Heart left ventricle (tissue), 16 donors: ENCODE results near the gene LMAN2L. TPM values are rescaled to one million over a fixed set of nuclear protein-coding genes. Genes with fewer than 3 reads are reported as not detected.

Experiments used
- ATAC-seq, 4 donors: fragments of 200-7000 bp; cut with Tn5 transposase; one replicate each; pipeline ENCODE4 v1.9.1; 2020 to 2022; ENCODE audit warnings: moderate library complexity in 4 of 4, mild to moderate bottlenecking in 3 of 4, moderate number of reproducible peaks in 1 of 4
- DNase-seq, 5 donors: peaks; one replicate each; pipeline ENCODE4 v3.0.0-alpha.2; 2020
- H3K27ac ChIP-seq, 12 donors: fragments of 200-600 bp; sonication (generic) in 4 of 12; one replicate each; pipeline versions ENCODE4 v1.5.0 to v1.8.0; 2016 to 2022; ENCODE audit warnings: mild to moderate bottlenecking in 2 of 12
- H3K27me3 ChIP-seq, 9 donors: fragments of 200-600 bp; sonication (generic) in 2 of 9; one replicate each; pipeline versions ENCODE4 v1.5.1 to v1.8.0; 2016 to 2022; ENCODE audit warnings: mild to moderate bottlenecking in 3 of 9
- H3K36me3 ChIP-seq, 9 donors: fragments of 200-600 bp; sonication (generic) in 2 of 9; one replicate each; pipeline versions ENCODE4 v1.5.0 to v1.8.0; 2018 to 2022; ENCODE audit warnings: mild to moderate bottlenecking in 2 of 9
- H3K4me1 ChIP-seq, 12 donors: fragments of 200-600 bp; sonication (generic) in 4 of 12; one replicate each; pipeline versions ENCODE4 v1.5.0 to v1.8.0; 2016 to 2022; ENCODE audit warnings: mild to moderate bottlenecking in 3 of 12
- H3K4me3 ChIP-seq, 12 donors: fragments of 200-600 bp; sonication (generic) in 4 of 12; one replicate each; pipeline versions ENCODE4 v1.5.0 to v1.8.0; 2017 to 2022; ENCODE audit warnings: mild to moderate bottlenecking in 9 of 12, moderate library complexity in 4 of 12
- H3K9me3 ChIP-seq, 12 donors: fragments of 200-600 bp; sonication (generic) in 4 of 12; one replicate each; pipeline versions ENCODE4 v1.5.0 to v1.8.0; 2016 to 2022; ENCODE audit warnings: mild to moderate bottlenecking in 1 of 12
- CTCF ChIP-seq, 12 donors: fragments of 200-600 bp; sonication (generic) in 4 of 12; IDR thresholded peaks; one replicate each; pipeline versions ENCODE4 v1.5.0 to v1.8.0; 2018 to 2022; ENCODE audit warnings: antibody characterized with exemption in 12 of 12, mild to moderate bottlenecking in 5 of 12
- POLR2A ChIP-seq, 2 donors: fragments of 450-650 bp; IDR thresholded peaks; one replicate each; pipeline ENCODE4 v1.6.1; 2017; ENCODE audit warnings: antibody characterized with exemption in 2 of 2, mild to moderate bottlenecking in 2 of 2, moderate library complexity in 2 of 2
- WGBS, 4 donors: extraction: QIAGEN DNeasy Blood & Tissue Kit in 2 of 4; methylation state at CpG; one replicate each; pipeline versions ENCODE4 v1.1.5 to v1.1.7; 2013 to 2018; 5-methylcytosine and 5-hydroxymethylcytosine counted together
- intact Hi-C, 10 donors: fragments of 100-400 bp; cut with DNase I; formaldehyde crosslinking; loops; one replicate each; pipeline versions ENCODE4 v1.11.1 to v1.14.2; 2022
- polyA plus RNA-seq, 2 donors: library from polyadenylated mRNA; stranded (reverse); fragments of 200-250 nt; gene quantifications; one replicate each; pipeline ENCODE4 v1.2.3, GENCODE V29; 2013
- total RNA-seq, 9 donors: library from RNA; depleted of rRNA in 2 of 9; stranded (reverse); fragments of >200 nt in 2 of 9; fragmentation: NEBNext Ultra II Directional in 3 of 9; extraction: Animal tissue kit (Norgen Biotek cat#: 25700) in 3 of 9; gene quantifications; one replicate each; pipeline versions ENCODE4 v1.1.0 to v1.2.4, GENCODE V29; 2016 to 2023
- donor health status: ischemic (EF 13 %, LVEDD 7.1; RV severe dilation, severe dysfunction).
- donor health status: healthy with polysubstance abuse.
- donor health status: DM: no; HTN: yes; CAD: no.
- donor health status: DM: no; HTN: no; CAD: no.
- donor health status: ischemic (EF 25% LVEDD 6.9; RV normal size, moderate dysfunction).
- donor health status: ischemic (EF 25% LVEDD 5.7; RV mildly dilated, moderate dysfunction).
- donor health status: healthy.
- donor health status: DM: yes; HTN: yes; CAD: no.
- donor health status: ischemic (EF 35%, LVEDD 5.7; RV mildly dilated, moderate dysfunction).
- donor health status: nonischemic (EF 11% LVEDD 7.7; RV severe dilation, severe dysfunction).
- donor health status: DM: yes; HTN: yes; CAD: no.
- donor health status: PGD.
- donor health status: ischemic (EF 29% LVEDD 5.4; RV normal size, mild dysfunction).
- donor health status: nonischemic (EF 23%, LVEDD 6.1; RV moderate dilation, normal function).

The LMAN2L gene
- total and polyA plus RNA-seq, 11 donors = 11.3 to 38.5 (median 20.5) TPM

GRCh38 chr2:96687711-96688640 lies 51.9 kb downstream of the LMAN2L start:
- H3K4me3 ChIP-seq = no peak overlapping the region
- DNase-seq = no peak
- no peak for ATAC-seq
- H3K27ac ChIP-seq = no peak overlapping the region
- 84 to 87% (median 86%) methylated on average over 26 to 27 of the region's 27 CpGs for WGBS, 4 donors
- peaks cover 0 to 15% (median 10%) of the 10 kb centered on the region in 12 donors for H3K4me1 ChIP-seq
- no peaks in the 10 kb centered on the region for H3K36me3 ChIP-seq
- intact Hi-C loops = no loop called here
- H3K27me3 ChIP-seq = no peaks in the 10 kb centered on the region
- TF ChIP-seq POLR2A (IDR thresholded peaks at IDR 0.05) (no peak), CTCF (IDR thresholded peaks at IDR 0.05) (no peak)
- no peaks in the 10 kb centered on the region for H3K9me3 ChIP-seq

GRCh38 chr2:96687266-96687665 lies 52.6 kb downstream of the LMAN2L start:
- 97 to 100% (median 98%) methylated on average over 3 of the region's 3 CpGs for WGBS, 4 donors
- Histone ChIP-seq H3K4me1 (peaks cover 0 to 15% (median 10%) of the 10 kb centered on the region in 12 donors), H3K9me3 (no peaks in the 10 kb centered on the region), H3K36me3 (no peaks in the 10 kb centered on the region), H3K4me3 (no peak overlapping the region), H3K27ac (no peak overlapping the region), H3K27me3 (no peaks in the 10 kb centered on the region)
- no peak for ATAC-seq
- TF ChIP-seq CTCF (IDR thresholded peaks at IDR 0.05) (no peak), POLR2A (IDR thresholded peaks at IDR 0.05) (no peak)
- DNase-seq = no peak
- intact Hi-C loops = no loop called here

GRCh38 chr2:96685577-96686459 lies 54.0 kb downstream of the LMAN2L start:
- H3K27me3 ChIP-seq = no peaks in the 10 kb centered on the region
- peaks cover 0 to 15% (median 10%) of the 10 kb centered on the region in 12 donors for H3K4me1 ChIP-seq
- H3K9me3 ChIP-seq = no peaks in the 10 kb centered on the region
- H3K4me3 ChIP-seq = no peak overlapping the region
- DNase-seq (peak in 4 of 5 donors; percentile 36 to 61 (median 48)), ATAC-seq (peak; percentile 50 to 70 (median 61))
- no peaks in the 10 kb centered on the region for H3K36me3 ChIP-seq
- intact Hi-C loops = no loop called here
- H3K27ac ChIP-seq = no peak overlapping the region
- WGBS, 4 donors = 37 to 55% (median 38%) methylated on average over 9 to 19 of the region's 19 CpGs
- peak in 1 of 12 donors; percentile 6 for TF ChIP-seq CTCF (IDR thresholded peaks at IDR 0.05)
- no peak for TF ChIP-seq POLR2A (IDR thresholded peaks at IDR 0.05)
